WTC11 (cell line): ENCODE measurements around the gene TMEM218. TPM values are rescaled to one million over a fixed set of nuclear protein-coding genes. Genes with fewer than 3 reads are reported as not detected.

Source experiments
- ATAC-seq: fragments of 200-7000 bp; cut with Tn5 transposase; 2 replicates; pipeline ENCODE4 v1.10.0; 2021; ENCODE audit warnings: mild to moderate bottlenecking, moderate library complexity
- CTCF ChIA-PET: fragments of 300-600 bp; sonication (Branson Sonifier 250); formaldehyde crosslinking; loops from one replicate; lab custom pipeline; 2021; ENCODE audit warnings: antibody characterized with exemption; lab: Charles Lee
- POLR2A ChIA-PET: fragments of 350-600 bp; sonication (Branson Sonifier 250); formaldehyde crosslinking; loops from one replicate; lab custom pipeline; 2021; ENCODE audit warnings: antibody characterized with exemption; lab: Charles Lee
- DNase-seq: peaks from one replicate; pipeline ENCODE4 v3.0.0; 2021; ENCODE audit warnings: low spot score
- H3K27ac Mint-ChIP-seq: 2 replicates; pipeline ENCODE4 v1.8.0; 2021; ENCODE audit warnings: mixed read lengths
- H3K27me3 Mint-ChIP-seq: 2 replicates; pipeline ENCODE4 v1.8.0; 2021; ENCODE audit warnings: low read depth, mild to moderate bottlenecking, moderate library complexity, mixed read lengths
- H3K36me3 Mint-ChIP-seq: 2 replicates; pipeline ENCODE4 v1.8.0; 2021; ENCODE audit warnings: mixed read lengths
- H3K4me1 Mint-ChIP-seq: 2 replicates; pipeline ENCODE4 v1.8.0; 2022; ENCODE audit warnings: mixed read lengths
- H3K4me3 Mint-ChIP-seq: 2 replicates; pipeline ENCODE4 v1.8.0; 2021; ENCODE audit warnings: mild to moderate bottlenecking, moderate library complexity, mixed read lengths
- H3K9me3 Mint-ChIP-seq: 2 replicates; pipeline ENCODE4 v1.8.0; 2021; ENCODE audit warnings: mixed read lengths
- CBFB ChIP-seq: sonication (generic); formaldehyde crosslinking; IDR thresholded peaks from 2 replicates; pipeline ENCODE4 v1.8.1; 2022; ENCODE audit warnings: mild to moderate bottlenecking, low read depth, missing genetic modification reagents
- CREB1 ChIP-seq: sonication (generic); formaldehyde crosslinking; IDR thresholded peaks from 2 replicates; pipeline ENCODE4 v1.8.0; 2023; ENCODE audit warnings: mild to moderate bottlenecking, missing genetic modification reagents
- CREM ChIP-seq: sonication (generic); formaldehyde crosslinking; IDR thresholded peaks from 2 replicates; pipeline ENCODE4 v1.8.1; 2022; ENCODE audit warnings: mild to moderate bottlenecking, missing genetic modification reagents, moderate library complexity
- EMX1 ChIP-seq: fragments of 250-450 bp; sonication (Bioruptor Pico); IDR thresholded peaks from 2 replicates; pipeline ENCODE4 v1.8.0; 2021; ENCODE audit warnings: mild to moderate bottlenecking
- FOXJ3 ChIP-seq: sonication (generic); formaldehyde crosslinking; IDR thresholded peaks from 2 replicates; pipeline ENCODE4 v1.9.0; 2021; ENCODE audit warnings: missing genetic modification reagents, mild to moderate bottlenecking, borderline replicate concordance
- GRHL2 ChIP-seq: fragments of 250-450 bp; sonication (Bioruptor Pico); IDR thresholded peaks from 2 replicates; pipeline ENCODE4 v1.8.0; 2022; ENCODE audit warnings: mild to moderate bottlenecking, moderate library complexity; ENCODE audit not compliant: insufficient replicate concordance, severe bottlenecking
- IRF1 ChIP-seq: sonication (generic); formaldehyde crosslinking; IDR thresholded peaks from 2 replicates; pipeline ENCODE4 v1.8.0; 2023; ENCODE audit warnings: missing genetic modification reagents
- KAT7 ChIP-seq: sonication (generic); formaldehyde crosslinking; IDR thresholded peaks from 2 replicates; pipeline ENCODE4 v1.8.1; 2023; ENCODE audit warnings: missing genetic modification reagents, mild to moderate bottlenecking, borderline replicate concordance
- MXD4 ChIP-seq: fragments of 250-450 bp; sonication (Bioruptor Pico); IDR thresholded peaks from 2 replicates; pipeline ENCODE4 v1.8.0; 2021; ENCODE audit warnings: mild to moderate bottlenecking, moderate library complexity, borderline replicate concordance
- NFATC4 ChIP-seq: fragments of 250-450 bp; sonication (Bioruptor Pico); IDR thresholded peaks from 2 replicates; pipeline ENCODE4 v1.9.0; 2021; ENCODE audit warnings: mild to moderate bottlenecking
- NR1H2 ChIP-seq: sonication (generic); formaldehyde crosslinking; IDR thresholded peaks from 2 replicates; pipeline ENCODE4 v1.9.0; 2021; ENCODE audit warnings: mild to moderate bottlenecking, moderate library complexity, missing genetic modification reagents
- ZNF281 ChIP-seq: sonication (generic); formaldehyde crosslinking; IDR thresholded peaks from 2 replicates; pipeline ENCODE4 v1.8.0; 2023; ENCODE audit warnings: mild to moderate bottlenecking, missing genetic modification reagents
- ZSCAN18 ChIP-seq: fragments of 250-450 bp; sonication (Bioruptor Pico); IDR thresholded peaks from 2 replicates; pipeline ENCODE4 v2.1.2; 2022; ENCODE audit warnings: mild to moderate bottlenecking, moderate library complexity
- total RNA-seq: library from RNA; stranded (reverse); gene quantifications from 3 replicates; pipeline ENCODE4 v1.2.3, GENCODE V29; 2021
- TF ChIP-seq, protein P1 (sequence below): sonication (generic); formaldehyde crosslinking; IDR thresholded peaks from 2 replicates; pipeline ENCODE4 v1.8.1; 2022; ENCODE audit warnings: mild to moderate bottlenecking, moderate library complexity, missing genetic modification reagents
- TF ChIP-seq, protein P2 (sequence below): sonication (generic); formaldehyde crosslinking; IDR thresholded peaks from 2 replicates; pipeline ENCODE4 v1.8.1; 2022; ENCODE audit warnings: low read depth, missing genetic modification reagents, borderline replicate concordance

TMEM218 gene
- total RNA-seq, 1 experiment from 2014 or later: 10.3 TPM

DNA sequence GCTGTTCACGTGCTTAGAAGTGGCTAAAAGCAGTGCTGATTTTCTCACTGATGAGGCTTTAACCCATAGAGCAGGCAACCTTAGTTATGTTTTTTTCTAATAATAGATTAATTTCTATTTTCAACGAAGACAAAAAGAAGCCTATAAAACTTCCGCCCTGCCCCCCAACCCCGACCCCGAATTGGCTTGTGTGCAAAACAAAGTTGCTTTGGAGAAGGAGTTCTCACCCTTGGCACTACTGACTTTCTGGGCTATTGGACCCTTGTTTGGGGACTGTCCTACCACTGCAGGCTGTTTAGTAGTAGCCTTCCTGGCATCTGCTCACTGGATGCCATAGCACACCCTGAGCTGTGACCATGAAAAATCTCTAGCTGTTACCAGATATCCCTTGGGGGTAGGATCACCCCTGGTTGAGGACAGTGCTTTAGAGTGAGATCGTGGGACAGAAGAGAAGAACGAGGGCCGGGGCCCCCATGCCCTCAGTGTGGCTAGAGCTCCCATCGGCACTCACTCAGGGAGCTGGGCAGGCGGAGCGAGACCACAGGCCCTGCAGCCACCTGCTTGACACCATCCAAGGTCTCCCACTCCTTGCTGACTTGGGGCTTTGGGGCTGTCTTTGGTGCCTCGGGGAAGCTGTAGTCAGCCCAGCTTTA, 31.4 kb downstream of the TMEM218 start:
- ChIA-PET CTCF (interaction anchor here (1.3 to 2.2 kb wide), 2 partner anchors 11 to 324 kb away, joined by 3 to 9 read pairs; no protein-coding TSS in a partner anchor), POLR2A (no interaction called here)
- no peaks in the 10 kb centered on the region for H3K36me3 Mint-ChIP-seq
- no peak overlapping the region for H3K27ac Mint-ChIP-seq
- no peaks in the 10 kb centered on the region for H3K9me3 Mint-ChIP-seq
- ATAC-seq (no peak), DNase-seq (no peak)
- TF ChIP-seq KAT7 (CRISPR knock-in tag) (no peak), ZNF281 (no peak), CREB1 (CRISPR knock-in tag) (no peak), IRF1 (CRISPR knock-in tag) (no peak), CREM (no peak)
- TF ChIP-seq, protein P1, sequence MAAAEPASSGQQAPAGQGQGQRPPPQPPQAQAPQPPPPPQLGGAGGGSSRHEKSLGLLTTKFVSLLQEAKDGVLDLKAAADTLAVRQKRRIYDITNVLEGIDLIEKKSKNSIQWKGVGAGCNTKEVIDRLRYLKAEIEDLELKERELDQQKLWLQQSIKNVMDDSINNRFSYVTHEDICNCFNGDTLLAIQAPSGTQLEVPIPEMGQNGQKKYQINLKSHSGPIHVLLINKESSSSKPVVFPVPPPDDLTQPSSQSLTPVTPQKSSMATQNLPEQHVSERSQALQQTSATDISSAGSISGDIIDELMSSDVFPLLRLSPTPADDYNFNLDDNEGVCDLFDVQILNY (CRISPR knock-in tag): no peak
- no peaks in the 10 kb centered on the region for H3K27me3 Mint-ChIP-seq
- no peak overlapping the region for H3K4me3 Mint-ChIP-seq
- H3K4me1 Mint-ChIP-seq: no peaks in the 10 kb centered on the region

- no peaks in the 10 kb centered on the region for H3K4me1 Mint-ChIP-seq
- ChIA-PET POLR2A (no interaction called here), CTCF (interaction anchor here (1.3 to 3.2 kb wide), 4 partner anchors 12 to 350 kb away, joined by 3 to 11 read pairs (median 7); partner anchors contain the start of gene SLC37A2)
- TF ChIP-seq CBFB (CRISPR knock-in tag): no peak
- no peak for TF ChIP-seq MXD4 (CRISPR knock-in tag)
- no peaks in the 10 kb centered on the region for H3K36me3 Mint-ChIP-seq
- no peaks in the 10 kb centered on the region for H3K27me3 Mint-ChIP-seq
- no peak overlapping the region for H3K27ac Mint-ChIP-seq
- ATAC-seq: no peak
- no peaks in the 10 kb centered on the region for H3K9me3 Mint-ChIP-seq
- no peak overlapping the region for H3K4me3 Mint-ChIP-seq
- DNase-seq: no peak
These were observed 32.1 kb downstream of the TMEM218 start for GRCh38 chr11:125079151-125079877.

GRCh38 chr11:125078516-125079140, 32.8 kb downstream of the TMEM218 start:
- Mint-ChIP-seq H3K36me3 (no peaks in the 10 kb centered on the region), H3K4me1 (no peaks in the 10 kb centered on the region), H3K4me3 (no peak overlapping the region)
- TF ChIP-seq ZSCAN18 (no peak), GRHL2 (CRISPR knock-in tag) (no peak), IRF1 (CRISPR knock-in tag) (no peak), FOXJ3 (CRISPR knock-in tag) (no peak), NR1H2 (CRISPR knock-in tag) (no peak), EMX1 (CRISPR knock-in tag) (no peak), CREM (no peak), NFATC4 (CRISPR knock-in tag) (no peak)
- TF ChIP-seq, protein P2, sequence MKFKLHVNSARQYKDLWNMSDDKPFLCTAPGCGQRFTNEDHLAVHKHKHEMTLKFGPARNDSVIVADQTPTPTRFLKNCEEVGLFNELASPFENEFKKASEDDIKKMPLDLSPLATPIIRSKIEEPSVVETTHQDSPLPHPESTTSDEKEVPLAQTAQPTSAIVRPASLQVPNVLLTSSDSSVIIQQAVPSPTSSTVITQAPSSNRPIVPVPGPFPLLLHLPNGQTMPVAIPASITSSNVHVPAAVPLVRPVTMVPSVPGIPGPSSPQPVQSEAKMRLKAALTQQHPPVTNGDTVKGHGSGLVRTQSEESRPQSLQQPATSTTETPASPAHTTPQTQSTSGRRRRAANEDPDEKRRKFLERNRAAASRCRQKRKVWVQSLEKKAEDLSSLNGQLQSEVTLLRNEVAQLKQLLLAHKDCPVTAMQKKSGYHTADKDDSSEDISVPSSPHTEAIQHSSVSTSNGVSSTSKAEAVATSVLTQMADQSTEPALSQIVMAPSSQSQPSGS (CRISPR knock-in tag): no peak
- TF ChIP-seq, all 79 proteins: peak for 0
- CTCF ChIA-PET: interaction anchor here (0.6 to 3.2 kb wide), 7 partner anchors 13 to 352 kb away, joined by 3 to 11 read pairs (median 4); partner anchors contain the start of gene SLC37A2
- POLR2A ChIA-PET: interaction anchor here (1.3 kb wide), 1 partner anchor 12 kb away, joined by 3 read pairs; no protein-coding TSS in a partner anchor
- Mint-ChIP-seq H3K27me3 (no peaks in the 10 kb centered on the region), H3K27ac (no peak overlapping the region), H3K9me3 (no peaks in the 10 kb centered on the region)
- ATAC-seq: no peak
- DNase-seq: no peak
